Left lung (tissue), 10 donors: ENCODE data around the gene OSBPL8. TPM values are rescaled to one million over a fixed set of nuclear protein-coding genes. Genes with fewer than 3 reads are reported as not detected.

Source experiments
- ATAC-seq: fragments of 200-7000 bp; cut with Tn5 transposase; one replicate; pipeline ENCODE4 v1.9.1; 2020; ENCODE audit warnings: moderate library complexity
- DNase-seq, 4 donors: peaks; one replicate each; pipeline ENCODE4 v3.0.0-alpha.2; 2013 to 2020
- H3K27ac ChIP-seq, 2 donors: fragments of 200-600 bp; sonication (generic) in 1 of 2; one replicate each; pipeline versions ENCODE4 v1.5.0 to v1.8.0; 2020 to 2021
- H3K27me3 ChIP-seq, 2 donors: fragments of 200-600 bp; sonication (generic) in 1 of 2; one replicate each; pipeline versions ENCODE4 v1.5.0 to v1.8.0; 2020 to 2021
- H3K36me3 ChIP-seq, 2 donors: fragments of 200-600 bp; sonication (generic) in 1 of 2; one replicate each; pipeline versions ENCODE4 v1.5.0 to v1.8.0; 2020 to 2021
- H3K4me1 ChIP-seq, 2 donors: fragments of 200-600 bp; one replicate each; pipeline ENCODE4 v1.8.0; 2021
- H3K4me3 ChIP-seq, 2 donors: fragments of 200-600 bp; sonication (generic) in 1 of 2; one replicate each; pipeline versions ENCODE4 v1.5.0 to v1.8.0; 2020 to 2021; ENCODE audit warnings: mild to moderate bottlenecking in 1 of 2
- H3K9me3 ChIP-seq, 2 donors: fragments of 200-600 bp; sonication (generic) in 1 of 2; one replicate each; pipeline versions ENCODE4 v1.5.0 to v1.8.0; 2020 to 2021
- intact Hi-C, 2 donors: fragments of 100-400 bp; cut with DNase I; formaldehyde crosslinking; loops; one replicate each; pipeline versions ENCODE4 v1.11.2 to v1.14.2; 2022
- polyA plus RNA-seq, 6 donors: library from polyadenylated mRNA; unstranded; fragments of 120-200 nt; gene quantifications; one replicate each; pipeline ENCODE4 v1.2.1, GENCODE V29; 2013; ENCODE audit not compliant: insufficient read length in 6 of 6
- total RNA-seq, 2 donors: library from RNA; stranded (reverse); fragmentation: NEBNext Ultra II Directional; extraction: Animal tissue kit (Norgen Biotek cat#: 25700); gene quantifications; one replicate each; pipeline ENCODE4 v1.2.1, GENCODE V29; 2021
- TF ChIP-seq, protein P1 (sequence below), 2 donors: fragments of 200-600 bp; sonication (generic) in 1 of 2; IDR thresholded peaks; one replicate each; pipeline versions ENCODE4 v1.5.0 to v1.8.0; 2021; ENCODE audit warnings: antibody characterized with exemption in 2 of 2
- donor health status: DM: no; HTN: yes; CAD: no.
- donor health status: DM: no; HTN: no; CAD: no.

The OSBPL8 gene
- total and polyA plus RNA-seq, 8 donors = 53.9 to 100 (median 62.5) TPM

DNA sequence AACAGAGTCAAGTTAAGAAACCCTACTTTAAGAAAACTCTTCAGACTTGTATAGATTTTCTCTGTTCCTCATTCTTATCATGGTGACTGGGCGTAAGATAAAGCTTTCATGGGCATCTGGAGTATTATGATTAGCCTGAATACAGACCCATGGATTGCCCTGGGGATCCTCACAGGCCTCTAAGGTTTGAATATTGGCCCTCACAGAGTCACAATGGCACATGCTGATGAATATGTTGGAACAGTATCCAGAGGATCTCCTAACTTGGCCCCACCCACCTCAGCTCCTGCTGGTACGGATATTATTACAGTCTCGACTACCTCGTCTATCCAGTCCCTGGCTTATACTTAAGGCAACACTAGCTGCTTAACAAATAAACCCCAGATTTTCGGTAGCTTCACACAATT, 8.1 kb downstream of the OSBPL8 start:
- peaks cover 5 to 60% of the 10 kb centered on the region in 2 donors for H3K4me1 ChIP-seq
- no peak overlapping the region for H3K27ac ChIP-seq
- no peaks in the 10 kb centered on the region for H3K9me3 ChIP-seq
- ATAC-seq (no peak), DNase-seq (no peak)
- TF ChIP-seq, protein P1, sequence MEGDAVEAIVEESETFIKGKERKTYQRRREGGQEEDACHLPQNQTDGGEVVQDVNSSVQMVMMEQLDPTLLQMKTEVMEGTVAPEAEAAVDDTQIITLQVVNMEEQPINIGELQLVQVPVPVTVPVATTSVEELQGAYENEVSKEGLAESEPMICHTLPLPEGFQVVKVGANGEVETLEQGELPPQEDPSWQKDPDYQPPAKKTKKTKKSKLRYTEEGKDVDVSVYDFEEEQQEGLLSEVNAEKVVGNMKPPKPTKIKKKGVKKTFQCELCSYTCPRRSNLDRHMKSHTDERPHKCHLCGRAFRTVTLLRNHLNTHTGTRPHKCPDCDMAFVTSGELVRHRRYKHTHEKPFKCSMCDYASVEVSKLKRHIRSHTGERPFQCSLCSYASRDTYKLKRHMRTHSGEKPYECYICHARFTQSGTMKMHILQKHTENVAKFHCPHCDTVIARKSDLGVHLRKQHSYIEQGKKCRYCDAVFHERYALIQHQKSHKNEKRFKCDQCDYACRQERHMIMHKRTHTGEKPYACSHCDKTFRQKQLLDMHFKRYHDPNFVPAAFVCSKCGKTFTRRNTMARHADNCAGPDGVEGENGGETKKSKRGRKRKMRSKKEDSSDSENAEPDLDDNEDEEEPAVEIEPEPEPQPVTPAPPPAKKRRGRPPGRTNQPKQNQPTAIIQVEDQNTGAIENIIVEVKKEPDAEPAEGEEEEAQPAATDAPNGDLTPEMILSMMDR (IDR thresholded peaks at IDR 0.05) = no peak
- intact Hi-C loops = no loop called here
- no peaks in the 10 kb centered on the region for H3K27me3 ChIP-seq
- H3K36me3 ChIP-seq = no peaks in the 10 kb centered on the region
- H3K4me3 ChIP-seq = no peak overlapping the region

DNA sequence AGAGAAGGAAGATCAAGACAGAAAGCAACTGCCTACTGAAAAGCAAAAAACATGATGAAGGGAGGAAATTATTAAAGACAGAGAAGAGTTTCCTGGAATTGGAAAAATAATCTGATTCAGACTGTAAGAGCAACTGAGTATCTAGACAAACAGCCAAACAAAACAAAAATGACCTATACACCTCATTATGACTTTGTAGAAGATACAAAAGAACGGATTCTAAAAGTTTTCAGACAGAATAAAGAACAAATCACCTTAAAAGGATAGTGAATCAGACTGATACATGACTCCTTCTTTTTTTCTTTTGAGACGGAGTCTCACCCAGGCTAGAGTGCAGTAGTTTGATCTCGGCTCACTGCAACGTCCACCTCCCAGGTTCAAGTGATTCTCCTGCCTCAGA, 10.4 kb downstream of the OSBPL8 start:
- TF ChIP-seq, protein P1 (IDR thresholded peaks at IDR 0.05) = no peak
- H3K4me3 ChIP-seq = no peak overlapping the region
- H3K36me3 ChIP-seq = no peaks in the 10 kb centered on the region
- no peaks in the 10 kb centered on the region for H3K9me3 ChIP-seq
- DNase-seq (no peak), ATAC-seq (no peak)
- no peak overlapping the region for H3K27ac ChIP-seq
- intact Hi-C loops = no loop called here
- H3K27me3 ChIP-seq = no peaks in the 10 kb centered on the region
- H3K4me1 ChIP-seq = peaks cover 5 to 37% of the 10 kb centered on the region in 2 donors

DNA sequence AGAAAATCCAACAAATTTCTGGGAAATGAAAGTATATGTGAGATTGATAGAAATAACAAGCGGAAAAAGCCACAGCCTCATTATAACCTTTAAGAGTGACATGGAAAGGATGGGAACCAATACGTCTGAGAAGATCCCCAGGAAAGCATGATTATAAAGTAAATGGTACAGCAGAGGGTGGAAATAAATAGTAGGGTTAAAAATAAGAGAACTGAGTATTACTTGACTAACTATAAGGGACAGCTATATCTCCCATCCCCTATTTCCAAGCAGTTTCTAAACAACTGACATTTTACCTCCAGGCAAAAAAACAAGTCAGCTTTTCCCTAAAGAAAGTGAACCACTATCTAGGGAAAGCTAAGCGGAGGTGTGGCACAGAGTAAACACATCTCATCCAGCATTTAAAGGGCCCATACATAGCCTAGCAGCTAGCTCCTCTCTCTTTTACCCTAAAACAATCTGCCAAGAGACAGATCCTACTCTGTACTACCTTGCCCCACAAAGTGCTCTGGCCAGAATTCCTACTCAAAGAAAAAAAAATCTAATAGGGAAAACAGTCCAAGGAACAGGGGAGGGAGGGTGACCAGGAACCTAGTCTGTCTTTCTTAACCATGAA, 11.2 kb downstream of the OSBPL8 start:
- peak; percentile 45 for ATAC-seq
- intact Hi-C loops = no loop called here

DNA sequence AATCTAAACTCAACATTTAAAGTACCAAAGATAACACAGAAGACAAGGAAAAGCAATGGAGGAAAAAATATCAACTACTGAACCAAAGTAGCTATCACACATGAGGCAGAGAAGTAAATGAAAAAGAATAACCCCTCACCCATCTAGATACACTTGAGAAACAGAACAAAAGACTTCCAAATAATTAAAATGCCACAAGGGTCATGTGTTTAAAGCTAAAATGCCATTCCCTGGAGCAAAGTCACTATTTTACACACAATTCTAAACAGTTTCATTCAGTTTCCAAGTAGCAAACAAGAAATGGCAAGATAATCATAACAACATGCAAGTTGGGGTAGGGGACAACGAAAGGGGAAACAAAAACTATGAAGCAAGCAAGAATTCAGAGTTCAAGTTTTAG, 12.0 kb downstream of the OSBPL8 start:
- ATAC-seq (no peak), DNase-seq (no peak)
- TF ChIP-seq, protein P1 (IDR thresholded peaks at IDR 0.05) = no peak
- no peaks in the 10 kb centered on the region for H3K27me3 ChIP-seq
- intact Hi-C loops = no loop called here
- H3K27ac ChIP-seq = no peak overlapping the region
- no peak overlapping the region for H3K4me3 ChIP-seq
- H3K4me1 ChIP-seq = peaks cover 5 to 35% of the 10 kb centered on the region in 2 donors
- H3K36me3 ChIP-seq = no peaks in the 10 kb centered on the region
- H3K9me3 ChIP-seq = no peaks in the 10 kb centered on the region

More for the DNA sequence above, 11.2 kb downstream of the OSBPL8 start:
- TF ChIP-seq, protein P1 (IDR thresholded peaks at IDR 0.05) = no peak
- Histone ChIP-seq H3K4me3 (no peak overlapping the region), H3K27ac (no peak overlapping the region), H3K36me3 (no peaks in the 10 kb centered on the region), H3K4me1 (peaks cover 5 to 33% of the 10 kb centered on the region in 2 donors), H3K27me3 (no peaks in the 10 kb centered on the region), H3K9me3 (no peaks in the 10 kb centered on the region)
- DNase-seq = no peak

DNA sequence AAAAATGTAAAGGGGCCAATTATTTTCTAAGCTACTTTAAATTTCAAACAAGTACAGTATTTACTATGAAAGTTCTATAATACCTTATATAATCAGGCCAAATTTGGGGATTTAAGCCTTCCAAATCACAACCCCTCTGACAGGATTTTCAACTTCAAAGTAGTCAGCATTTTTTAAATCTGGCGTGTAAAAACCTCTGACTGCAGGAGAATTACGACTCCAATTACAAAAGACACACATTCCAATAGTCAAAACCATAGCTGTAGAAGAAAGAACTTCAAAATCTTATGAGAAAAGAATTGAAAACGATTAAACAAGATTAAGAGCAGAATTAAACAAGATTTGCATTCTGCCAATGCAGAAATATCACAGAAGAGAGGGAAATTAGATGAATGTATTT, 12.7 kb downstream of the OSBPL8 start:
- no peaks in the 10 kb centered on the region for H3K9me3 ChIP-seq
- no peaks in the 10 kb centered on the region for H3K27me3 ChIP-seq
- no peak overlapping the region for H3K27ac ChIP-seq
- ATAC-seq (no peak), DNase-seq (no peak)
- no peaks in the 10 kb centered on the region for H3K36me3 ChIP-seq
- intact Hi-C loops = no loop called here
- no peak overlapping the region for H3K4me3 ChIP-seq
- TF ChIP-seq, protein P1 (IDR thresholded peaks at IDR 0.05) = no peak
- peaks cover 5 to 37% of the 10 kb centered on the region in 2 donors for H3K4me1 ChIP-seq
